HG03025 (cell line): ENCODE measurements around the gene HYAL3.
A peak's percentile ranks its signal among the peaks of the same experiment; 100 is the strongest.
"Not testable (repeated sequence)": the region's sequence is repeated elsewhere in the genome, so short reads cannot be mapped to it uniquely, and the experiment has no call there.

Source experiments
- ATAC-seq: cut with Tn5 transposase; IDR thresholded peaks from one replicate; pipeline ENCODE4 v1.9.1; 2021; ENCODE audit warnings: mild to moderate bottlenecking, moderate library complexity; ENCODE audit not compliant: unreplicated experiment, low FRiP score

Gene HYAL3

GRCh38 chr3:50260942-50261441 is 38.2 kb downstream of the HYAL3 start:
- no peak for ATAC-seq

DNA sequence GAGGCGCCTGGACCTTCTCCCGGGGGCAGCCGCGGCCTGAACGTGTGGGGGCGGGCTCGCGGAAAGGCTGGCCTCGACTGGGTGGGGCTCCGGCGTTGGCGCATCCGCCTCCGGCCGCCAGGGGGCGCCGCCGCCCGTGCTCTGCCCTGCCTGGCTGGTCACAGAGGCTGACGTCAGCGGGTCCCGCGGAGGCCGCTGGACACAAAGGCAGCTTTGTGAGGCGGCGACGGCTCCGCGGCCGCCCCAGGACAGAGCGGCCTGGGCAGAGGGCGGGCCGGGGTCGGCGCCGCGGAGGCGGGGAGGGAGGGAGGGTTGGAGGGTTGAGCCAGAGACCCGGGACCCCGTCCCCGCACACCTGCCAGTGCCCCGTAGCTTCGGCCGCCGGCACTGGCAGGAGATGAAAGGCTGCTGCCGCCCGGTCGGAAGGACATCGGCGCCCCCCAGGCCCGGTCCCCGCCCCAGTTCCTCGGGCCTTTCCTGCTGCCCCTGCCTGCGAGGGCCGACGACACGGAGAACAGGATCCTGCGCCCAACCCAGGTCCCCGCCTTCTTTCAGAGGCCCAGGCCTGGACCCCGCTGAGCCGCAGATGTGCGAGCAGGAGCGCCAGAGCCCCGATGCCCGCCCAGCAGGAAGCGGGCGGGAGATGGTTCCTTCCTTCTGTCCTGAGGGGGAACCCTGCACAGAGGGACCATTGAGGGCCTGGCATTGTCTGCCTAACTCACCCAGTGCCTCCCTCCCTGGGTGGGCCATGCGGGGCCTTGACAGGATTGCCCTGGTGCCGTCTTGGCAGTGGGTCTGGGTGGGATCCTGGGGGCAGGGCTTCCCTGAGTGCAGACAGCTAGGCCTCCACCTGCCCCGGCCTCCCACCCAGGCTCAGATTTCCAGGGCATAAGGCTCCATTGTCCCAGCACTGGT is 38.9 kb downstream of the HYAL3 start:
- ATAC-seq, result peak; percentile 73

DNA sequence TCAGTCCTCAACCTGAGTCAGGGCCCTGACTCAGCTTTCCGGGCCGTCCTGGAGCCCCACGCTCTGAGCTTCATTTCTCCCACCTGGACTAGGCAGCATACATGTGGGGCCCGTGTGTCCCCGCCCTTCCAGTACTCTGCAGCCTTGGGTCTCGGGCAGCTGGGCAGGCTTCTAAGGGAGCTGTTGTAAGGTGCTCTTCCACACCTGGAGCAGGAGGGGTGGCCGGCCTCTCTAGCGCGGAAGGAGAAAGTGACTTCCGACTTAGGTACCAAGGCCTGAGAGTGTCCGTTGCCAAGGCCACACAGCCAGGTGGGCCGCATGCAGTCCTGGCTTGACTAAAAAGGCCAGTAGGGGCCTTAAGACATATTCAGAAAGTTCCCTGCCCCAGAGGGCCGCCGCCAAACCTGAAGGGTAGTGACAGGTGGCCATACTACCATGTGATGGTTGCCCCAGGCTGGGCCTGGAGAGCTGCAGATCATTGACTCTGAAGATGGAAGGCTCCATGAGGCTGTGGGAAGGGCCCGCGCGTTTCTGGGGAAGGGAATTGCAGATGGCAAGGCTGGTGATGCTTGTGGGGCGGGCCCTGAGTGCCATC is 39.7 kb downstream of the HYAL3 start:
- ATAC-seq, result no peak

- no peak for ATAC-seq
These were observed 40.2 kb downstream of the HYAL3 start for GRCh38 chr3:50258979-50259378.

- no peak for ATAC-seq
These were observed 41.0 kb downstream of the HYAL3 start for GRCh38 chr3:50258029-50258680.

- no peak for ATAC-seq
These were observed 42.0 kb downstream of the HYAL3 start for GRCh38 chr3:50256978-50257890.

GRCh38 chr3:50255251-50255615 is 44.0 kb downstream of the HYAL3 start:
- ATAC-seq, result no peak

GRCh38 chr3:50254577-50255250 is 44.5 kb downstream of the HYAL3 start:
- no peak for ATAC-seq

DNA sequence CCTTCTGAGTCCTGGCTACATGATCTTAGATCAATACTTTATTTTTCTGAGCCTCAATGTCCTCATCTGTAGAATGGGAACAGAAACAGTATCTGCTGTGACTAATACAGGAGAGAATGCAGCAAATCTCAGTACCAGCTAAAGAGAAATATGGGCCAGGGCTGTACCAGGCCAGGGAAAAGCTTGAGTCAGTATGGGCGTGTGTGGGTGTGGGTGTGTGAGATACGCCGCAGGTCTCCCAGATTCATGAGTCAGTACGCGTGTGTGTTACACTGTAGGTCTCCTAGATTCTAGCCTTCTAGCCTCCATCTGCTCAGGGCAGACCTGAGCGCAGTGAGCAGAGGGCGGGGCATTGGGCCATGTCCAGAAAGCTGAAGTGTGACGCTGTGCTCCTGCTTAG is 48.0 kb downstream of the HYAL3 start:
- no peak for ATAC-seq

- no peak for ATAC-seq
These were observed 48.7 kb downstream of the HYAL3 start for GRCh38 chr3:50250514-50250913.

- ATAC-seq, result no peak
These were observed 49.7 kb downstream of the HYAL3 start for GRCh38 chr3:50249457-50249856.

DNA sequence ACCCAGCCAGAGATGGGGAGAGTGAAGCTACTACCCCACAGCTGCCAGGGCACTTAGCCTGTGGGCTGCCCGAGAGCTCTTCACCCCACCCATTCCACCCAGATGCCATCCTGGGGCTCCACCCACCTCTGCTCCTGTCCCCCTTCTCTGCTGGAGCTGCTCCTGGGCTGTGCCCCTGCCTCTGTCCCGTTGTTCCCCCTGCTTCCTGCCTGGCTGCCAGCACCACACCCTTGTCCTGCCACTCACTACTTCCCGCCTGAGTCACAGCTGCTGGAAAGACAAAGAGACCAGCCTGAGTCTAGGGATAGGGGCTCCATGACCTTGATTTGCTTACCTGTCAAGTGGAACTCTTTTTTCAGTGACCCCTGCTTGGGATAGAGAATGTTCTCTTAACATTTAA is 50.8 kb downstream of the HYAL3 start:
- no peak for ATAC-seq

GRCh38 chr3:50246517-50246954 is 52.7 kb downstream of the HYAL3 start:
- peak; percentile 34 for ATAC-seq

GRCh38 chr3:50245831-50246516 is 53.2 kb downstream of the HYAL3 start:
- ATAC-seq, result peak; percentile 59

DNA sequence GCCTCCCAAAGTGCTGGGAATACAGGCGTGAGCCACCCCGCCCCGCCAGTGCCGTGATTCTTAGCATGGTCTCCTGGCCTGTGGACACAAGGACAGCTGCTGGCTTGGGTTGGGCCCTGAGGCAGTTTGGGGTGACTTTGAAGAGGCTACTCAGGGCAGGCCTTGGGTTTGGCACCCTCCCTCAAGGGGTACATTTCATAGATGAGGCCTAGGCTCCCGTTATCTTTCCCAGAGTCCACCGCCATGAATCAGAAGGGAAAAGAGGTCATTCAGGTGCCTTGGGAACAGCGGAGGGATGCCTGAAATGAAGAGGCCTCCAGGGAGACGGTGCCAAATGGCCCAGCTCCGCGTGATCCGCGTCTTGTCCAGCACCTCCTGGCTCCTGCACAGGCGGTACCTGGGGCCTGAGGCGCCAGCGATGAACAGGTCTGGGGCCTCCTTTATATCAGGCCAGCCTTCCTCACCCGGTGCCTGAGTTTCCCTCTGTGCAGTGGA is 53.9 kb downstream of the HYAL3 start:
- ATAC-seq, result no peak

- not testable (repeated sequence) for ATAC-seq
These were observed 54.4 kb downstream of the HYAL3 start for GRCh38 chr3:50244813-50245212.

- no peak for ATAC-seq
These were observed 55.7 kb downstream of the HYAL3 start for GRCh38 chr3:50243543-50243895.

- no peak for ATAC-seq
These were observed 56.2 kb downstream of the HYAL3 start for GRCh38 chr3:50242851-50243542.
